H1 (cell line): Measurements from ENCODE around the gene PACC1.

Experiments
- ASH2L ChIP-seq: fragments of 200-600, 300-600 bp; sonication (generic); IDR thresholded peaks from one replicate; pipeline ENCODE4 v1.7.1; 2017; ENCODE audit warnings: low read length
- ATF3 ChIP-seq: IDR thresholded peaks from 2 replicates; pipeline ENCODE4 v1.6.1; 2011; ENCODE audit warnings: low read depth, mild to moderate bottlenecking, low read length; ENCODE audit not compliant: insufficient read depth
- CHD2 ChIP-seq: IDR thresholded peaks from 2 replicates; pipeline ENCODE4 v1.6.1; 2012; ENCODE audit warnings: low read length, improper control_type of control experiment
- CTCF ChIP-seq, 3 experiments: IDR thresholded peaks; 1 replicate in 2 of 3; 2 replicates in 1 of 3; pipeline versions ENCODE4 v1.5.1 to v1.6.1; 2011; ENCODE audit warnings: low read length in 3 of 3, mild to moderate bottlenecking in 3 of 3, inconsistent platforms in 2 of 3, low read depth in 1 of 3, moderate library complexity in 1 of 3; ENCODE audit not compliant: insufficient read depth in 1 of 3; ENCODE audit errors: control extremely low read depth in 1 of 3
- EGR1 ChIP-seq: IDR thresholded peaks from 2 replicates; pipeline ENCODE4 v1.6.1; 2011; ENCODE audit warnings: low read depth, low read length, borderline replicate concordance
- GABPA ChIP-seq: IDR thresholded peaks from 2 replicates; pipeline ENCODE4 v1.6.1; 2011; ENCODE audit warnings: mild to moderate bottlenecking, low read length, moderate library complexity, borderline replicate concordance; ENCODE audit not compliant: insufficient read depth
- RNF2 ChIP-seq: fragments of 200-900, 300-1000 bp; sonication (generic); IDR thresholded peaks from 2 replicates; pipeline ENCODE4 v1.7.1; 2016; ENCODE audit warnings: borderline replicate concordance, low read depth, mild to moderate bottlenecking, antibody characterized with exemption, low read length; ENCODE audit not compliant: poor library complexity, severe bottlenecking; ENCODE audit errors: missing control alignments
- YY1 ChIP-seq: IDR thresholded peaks from 2 replicates; pipeline ENCODE4 v1.6.1; 2011; ENCODE audit warnings: low read depth, mild to moderate bottlenecking, low read length

DNA sequence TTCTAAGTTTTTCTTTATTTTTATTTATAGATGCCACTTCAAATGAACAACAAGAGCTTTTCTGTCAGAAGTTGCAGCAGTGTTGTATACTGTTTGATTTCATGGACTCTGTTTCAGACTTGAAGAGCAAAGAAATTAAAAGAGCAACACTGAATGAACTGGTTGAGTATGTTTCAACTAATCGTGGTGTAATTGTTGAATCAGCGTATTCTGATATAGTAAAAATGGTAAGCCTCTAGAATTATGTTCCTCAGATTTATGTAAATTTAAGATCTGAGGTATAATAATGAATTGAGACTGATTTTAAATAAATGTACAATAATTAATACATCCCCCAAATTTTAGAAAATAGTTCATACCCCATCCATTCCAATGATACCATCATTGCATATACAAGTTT is 85.6 kb downstream of the PACC1 start:
- TF ChIP-seq EGR1 (no peak), CTCF (IDR thresholded peaks at IDR 0.05; ENCODE audit: control extremely low read depth in 1 of 3, insufficient read depth in 1 of 3, low read depth in 1 of 3, low read length in 3 of 3) (no peak), ATF3 (no peak), ASH2L (no peak), CHD2 (no peak), GABPA (no peak), YY1 (no peak), RNF2 (no peak)
